Neutrophil (primary cell): Measurements from ENCODE around the gene SLC45A1.

Experiments
- H3K27ac ChIP-seq: fragments of 200-600 bp; sonication (generic); 2 replicates; pipeline ENCODE4 v1.5.1; 2016; ENCODE audit warnings: mild to moderate bottlenecking, moderate library complexity
- H3K27me3 ChIP-seq: fragments of 200-600 bp; sonication (generic); 2 replicates; pipeline ENCODE4 v1.6.0; 2016; ENCODE audit warnings: mild to moderate bottlenecking
- H3K36me3 ChIP-seq: fragments of 200-600 bp; sonication (generic); 2 replicates; pipeline ENCODE4 v1.5.1; 2017
- H3K4me1 ChIP-seq, 2 experiments: fragments of 200-600 bp in 1 of 2; sonication (generic) in 1 of 2; 1 replicate in 1 of 2; 2 replicates in 1 of 2; pipeline versions ENCODE4 v1.5.1 to v1.6.1; 2013 to 2016; ENCODE audit warnings: low read depth in 1 of 2, low read length in 1 of 2, mild to moderate bottlenecking in 1 of 2, moderate library complexity in 1 of 2; ENCODE audit not compliant: control insufficient read depth in 1 of 2, insufficient read depth in 1 of 2
- H3K4me3 ChIP-seq, 2 experiments: fragments of 200-600 bp in 1 of 2; sonication (generic) in 1 of 2; 1 replicate in 1 of 2; 2 replicates in 1 of 2; pipeline ENCODE4 v1.5.1; 2013 to 2016; ENCODE audit warnings: low read depth in 1 of 2, low read length in 1 of 2, mild to moderate bottlenecking in 1 of 2, moderate library complexity in 1 of 2
- H3K9me3 ChIP-seq: fragments of 200-600 bp; sonication (generic); 2 replicates; pipeline ENCODE4 v1.5.1; 2016
- CTCF ChIP-seq: fragments of 200-600 bp; sonication (generic); IDR thresholded peaks from 2 replicates; pipeline ENCODE4 v1.5.1; 2016; ENCODE audit warnings: antibody characterized with exemption

Gene SLC45A1

GRCh38 chr1:8364528-8365442 is 46.9 kb downstream of the SLC45A1 start:
- no peak overlapping the region for H3K4me3 ChIP-seq
- TF ChIP-seq CTCF, result no peak
- H3K27ac ChIP-seq, result no peak overlapping the region
- no peaks in the 10 kb centered on the region for H3K4me1 ChIP-seq
- H3K36me3 ChIP-seq, result peaks cover 82% of the 10 kb centered on the region
- H3K9me3 ChIP-seq, result no peaks in the 10 kb centered on the region
- H3K27me3 ChIP-seq, result no peaks in the 10 kb centered on the region

GRCh38 chr1:8365661-8366362 is 47.9 kb downstream of the SLC45A1 start:
- H3K4me3 ChIP-seq, result no peak overlapping the region
- no peak overlapping the region for H3K27ac ChIP-seq
- peaks cover 82% of the 10 kb centered on the region for H3K36me3 ChIP-seq
- H3K9me3 ChIP-seq, result no peaks in the 10 kb centered on the region
- no peaks in the 10 kb centered on the region for H3K27me3 ChIP-seq
- TF ChIP-seq CTCF, result no peak
- no peaks in the 10 kb centered on the region for H3K4me1 ChIP-seq

- H3K27ac ChIP-seq, result no peak overlapping the region
- no peak overlapping the region for H3K4me3 ChIP-seq
- H3K27me3 ChIP-seq, result no peaks in the 10 kb centered on the region
- H3K4me1 ChIP-seq, result no peaks in the 10 kb centered on the region
- peaks cover 80% of the 10 kb centered on the region for H3K36me3 ChIP-seq
- no peak for TF ChIP-seq CTCF
- no peaks in the 10 kb centered on the region for H3K9me3 ChIP-seq
Observed at GRCh38 chr1:8367571-8368194, 49.8 kb downstream of the SLC45A1 start.

- Histone ChIP-seq H3K9me3 (no peaks in the 10 kb centered on the region), H3K27ac (peak overlapping the region; percentile 21), H3K36me3 (peaks cover 80% of the 10 kb centered on the region), H3K4me3 (no peak overlapping the region), H3K27me3 (no peaks in the 10 kb centered on the region), H3K4me1 (no peaks in the 10 kb centered on the region)
- TF ChIP-seq CTCF, result no peak
Observed at GRCh38 chr1:8368956-8369639, 51.2 kb downstream of the SLC45A1 start.
